Osteocyte (in vitro differentiated cells): ENCODE measurements around the gene PKHD1. TPM values are rescaled to one million over a fixed set of nuclear protein-coding genes. Genes with fewer than 3 reads are reported as not detected.

Source experiments
- DNase-seq: peaks from one replicate; pipeline ENCODE4 v3.0.0; 2021; ENCODE audit warnings: mixed read lengths; ENCODE audit not compliant: unreplicated experiment; ENCODE audit errors: extremely low spot score
- H3K27ac Mint-ChIP-seq: one replicate; pipeline ENCODE4 v1.8.0; 2021; ENCODE audit warnings: mild to moderate bottlenecking, mixed read lengths; ENCODE audit not compliant: unreplicated experiment
- H3K27me3 Mint-ChIP-seq: one replicate; pipeline ENCODE4 v1.8.0; 2021; ENCODE audit warnings: mixed read lengths; ENCODE audit not compliant: unreplicated experiment
- H3K36me3 Mint-ChIP-seq: one replicate; pipeline ENCODE4 v1.8.0; 2021; ENCODE audit warnings: mixed read lengths; ENCODE audit not compliant: unreplicated experiment
- H3K4me1 Mint-ChIP-seq: one replicate; pipeline ENCODE4 v1.8.0; 2021; ENCODE audit warnings: mixed read lengths; ENCODE audit not compliant: unreplicated experiment
- H3K4me3 Mint-ChIP-seq: one replicate; pipeline ENCODE4 v1.8.0; 2021; ENCODE audit warnings: mild to moderate bottlenecking, moderate library complexity, mixed read lengths; ENCODE audit not compliant: unreplicated experiment
- H3K9me3 Mint-ChIP-seq: one replicate; pipeline ENCODE4 v1.8.0; 2021; ENCODE audit warnings: mixed read lengths; ENCODE audit not compliant: unreplicated experiment
- total RNA-seq: library from RNA; stranded (reverse); gene quantifications from 2 replicates; pipeline ENCODE4 v1.2.1, GENCODE V29; 2021
- TF ChIP-seq, protein P1 (sequence below): fragments of 200-600 bp; sonication (generic); IDR thresholded peaks from 2 replicates; pipeline ENCODE4 v1.5.0; 2021; ENCODE audit warnings: antibody characterized with exemption, mild to moderate bottlenecking, moderate library complexity

Gene PKHD1
- total RNA-seq, 1 donor from 2014 or later: not detected

DNA sequence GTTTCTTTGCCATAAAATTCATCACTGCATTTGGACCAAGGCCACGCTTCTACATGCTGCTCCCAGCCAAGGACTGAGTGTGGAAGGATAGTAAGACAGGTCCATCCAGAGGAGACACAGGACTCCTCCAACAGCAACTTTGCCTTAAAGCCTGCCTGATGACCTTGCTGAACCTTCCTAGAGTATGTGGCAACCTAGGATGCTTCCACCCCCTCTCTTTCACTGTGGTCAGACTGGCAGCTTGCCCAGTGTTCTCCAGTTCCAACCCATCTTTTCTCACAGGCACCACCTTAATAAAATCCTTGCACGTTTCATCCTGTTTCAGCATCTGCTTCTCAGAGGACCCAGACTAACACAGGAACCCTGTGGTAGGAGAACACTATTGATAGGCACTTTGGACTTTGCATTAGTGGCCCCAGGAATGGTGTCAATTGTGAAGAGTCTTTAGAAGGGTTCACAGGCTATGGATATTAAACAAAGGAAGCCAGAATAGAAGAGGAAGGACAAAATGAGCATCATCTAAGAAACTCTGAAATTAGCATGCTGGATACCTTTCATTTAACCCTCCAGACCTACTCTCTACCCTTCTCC is 2.4 kb upstream of the PKHD1 start:
- TF ChIP-seq, protein P1, sequence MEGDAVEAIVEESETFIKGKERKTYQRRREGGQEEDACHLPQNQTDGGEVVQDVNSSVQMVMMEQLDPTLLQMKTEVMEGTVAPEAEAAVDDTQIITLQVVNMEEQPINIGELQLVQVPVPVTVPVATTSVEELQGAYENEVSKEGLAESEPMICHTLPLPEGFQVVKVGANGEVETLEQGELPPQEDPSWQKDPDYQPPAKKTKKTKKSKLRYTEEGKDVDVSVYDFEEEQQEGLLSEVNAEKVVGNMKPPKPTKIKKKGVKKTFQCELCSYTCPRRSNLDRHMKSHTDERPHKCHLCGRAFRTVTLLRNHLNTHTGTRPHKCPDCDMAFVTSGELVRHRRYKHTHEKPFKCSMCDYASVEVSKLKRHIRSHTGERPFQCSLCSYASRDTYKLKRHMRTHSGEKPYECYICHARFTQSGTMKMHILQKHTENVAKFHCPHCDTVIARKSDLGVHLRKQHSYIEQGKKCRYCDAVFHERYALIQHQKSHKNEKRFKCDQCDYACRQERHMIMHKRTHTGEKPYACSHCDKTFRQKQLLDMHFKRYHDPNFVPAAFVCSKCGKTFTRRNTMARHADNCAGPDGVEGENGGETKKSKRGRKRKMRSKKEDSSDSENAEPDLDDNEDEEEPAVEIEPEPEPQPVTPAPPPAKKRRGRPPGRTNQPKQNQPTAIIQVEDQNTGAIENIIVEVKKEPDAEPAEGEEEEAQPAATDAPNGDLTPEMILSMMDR: no peak
- Mint-ChIP-seq H3K27me3 (peaks cover 4% of the 10 kb centered on the region), H3K36me3 (no peaks in the 10 kb centered on the region), H3K27ac (no peak overlapping the region), H3K4me3 (no peak overlapping the region), H3K9me3 (no peaks in the 10 kb centered on the region), H3K4me1 (no peaks in the 10 kb centered on the region)
- DNase-seq: no peak

DNA sequence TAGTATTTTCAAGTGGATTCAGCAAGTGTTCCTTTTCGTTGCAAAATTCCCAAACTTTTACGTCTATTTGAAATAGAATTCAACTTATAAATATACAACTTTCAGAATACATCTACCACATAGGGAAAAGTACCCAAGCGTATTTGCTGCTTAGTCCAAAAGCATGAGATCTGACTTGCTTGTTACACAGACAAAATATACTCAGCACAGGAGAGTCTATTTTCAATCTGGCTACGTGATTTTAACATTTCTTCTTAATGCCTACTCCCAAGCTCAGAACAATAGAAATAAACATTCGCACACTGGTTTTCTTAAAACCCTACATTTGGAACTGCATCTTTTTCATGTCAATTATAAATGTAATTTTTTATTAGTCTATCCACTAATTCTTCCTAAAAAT is 672 bp downstream of the PKHD1 start:
- Mint-ChIP-seq H3K4me1 (no peaks in the 10 kb centered on the region), H3K27ac (no peak overlapping the region), H3K36me3 (no peaks in the 10 kb centered on the region), H3K4me3 (no peak overlapping the region), H3K27me3 (peaks cover 8% of the 10 kb centered on the region), H3K9me3 (no peaks in the 10 kb centered on the region)
- TF ChIP-seq, protein P1: no peak
- no peak for DNase-seq

DNA sequence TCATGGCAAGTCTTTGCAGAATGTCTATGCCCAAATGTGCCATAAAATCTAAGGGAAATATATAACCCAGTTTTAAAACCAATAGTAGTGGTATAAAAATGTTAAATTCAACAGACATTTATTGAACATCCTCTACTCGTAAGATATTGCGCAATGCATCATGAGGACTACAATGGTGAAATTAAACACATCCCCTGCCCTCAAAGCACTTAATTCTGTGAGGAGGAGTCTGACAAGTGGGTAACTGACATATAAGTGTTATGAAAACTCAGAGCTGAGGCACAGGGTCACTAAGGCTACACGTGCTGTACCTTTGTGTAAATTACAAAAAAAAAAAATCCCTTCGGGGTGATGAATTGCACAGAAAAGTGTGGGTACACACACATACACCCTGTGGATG is 6.2 kb downstream of the PKHD1 start:
- Mint-ChIP-seq H3K4me1 (no peaks in the 10 kb centered on the region), H3K27me3 (peaks cover 14% of the 10 kb centered on the region), H3K36me3 (no peaks in the 10 kb centered on the region), H3K27ac (no peak overlapping the region), H3K4me3 (no peak overlapping the region), H3K9me3 (no peaks in the 10 kb centered on the region)
- TF ChIP-seq, protein P1: no peak
- DNase-seq: no peak

DNA sequence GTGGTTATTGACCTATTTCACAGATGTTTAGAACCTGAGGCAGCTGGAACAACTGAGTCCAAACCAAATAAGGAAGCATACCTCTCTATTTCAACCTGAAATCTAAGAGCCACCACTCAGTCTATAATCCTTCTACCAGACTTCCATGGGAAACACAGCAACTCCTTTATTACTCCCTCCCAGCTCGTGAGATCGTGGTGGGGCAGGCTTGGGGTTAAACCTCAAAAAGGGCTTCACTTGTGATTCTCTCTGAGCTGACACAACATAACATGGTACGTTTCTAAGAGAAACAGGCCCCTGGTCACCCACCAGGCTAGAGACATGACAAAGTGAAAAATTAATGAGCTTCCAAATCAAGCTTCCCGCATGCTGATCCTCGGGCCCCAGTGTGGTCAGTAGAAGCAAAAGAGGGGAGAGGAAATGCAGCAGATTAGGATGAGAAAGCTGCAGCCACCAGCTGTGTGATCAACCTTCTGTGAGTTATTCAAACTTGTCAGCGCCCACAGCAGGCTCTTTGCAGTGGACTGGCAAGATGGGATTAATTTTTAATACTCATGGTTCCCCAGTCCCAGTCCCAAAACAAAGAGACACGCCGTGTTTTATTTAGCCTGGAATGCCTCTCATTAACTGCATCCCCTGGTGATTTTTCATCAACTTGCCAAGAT is 9.3 kb downstream of the PKHD1 start:
- Mint-ChIP-seq H3K27ac (no peak overlapping the region), H3K4me1 (no peaks in the 10 kb centered on the region), H3K4me3 (no peak overlapping the region), H3K36me3 (no peaks in the 10 kb centered on the region), H3K9me3 (no peaks in the 10 kb centered on the region), H3K27me3 (peaks cover 14% of the 10 kb centered on the region)
- DNase-seq: no peak
- TF ChIP-seq, protein P1: no peak

DNA sequence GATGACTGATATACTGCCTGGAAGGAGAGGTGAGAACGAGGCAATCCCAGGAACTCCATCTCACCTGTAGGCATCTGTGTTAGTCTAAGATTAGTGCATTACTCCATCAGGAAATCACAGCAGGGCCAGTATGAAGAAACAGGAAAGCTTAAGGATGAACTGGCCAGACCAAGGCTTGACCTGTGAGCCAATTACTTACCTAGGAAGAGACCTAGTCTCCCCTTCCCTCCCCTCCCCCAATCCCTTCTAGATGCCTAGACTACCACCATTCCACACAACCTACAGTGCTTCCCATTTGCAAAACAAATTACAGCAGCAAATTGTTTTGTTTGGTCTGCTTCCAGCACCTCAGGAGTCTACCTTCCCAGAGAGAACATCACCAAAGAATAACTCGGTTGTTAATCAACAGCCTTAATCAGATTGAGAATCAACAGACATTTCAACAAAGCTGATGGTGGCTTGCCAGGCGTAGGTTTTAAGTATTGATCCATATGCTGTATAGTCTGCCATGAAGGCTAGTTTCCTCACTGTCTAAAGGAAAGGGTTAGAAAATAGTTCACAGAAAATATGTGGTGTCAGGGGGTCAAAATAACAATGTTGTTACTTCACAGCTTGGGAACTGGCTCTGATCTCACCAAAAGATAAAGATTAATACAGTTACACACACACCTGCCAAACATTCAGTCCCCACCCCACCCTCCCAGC is 10.1 kb downstream of the PKHD1 start:
- Mint-ChIP-seq H3K4me1 (no peaks in the 10 kb centered on the region), H3K4me3 (no peak overlapping the region), H3K9me3 (no peaks in the 10 kb centered on the region), H3K27ac (no peak overlapping the region), H3K27me3 (peaks cover 17% of the 10 kb centered on the region), H3K36me3 (no peaks in the 10 kb centered on the region)
- TF ChIP-seq, protein P1: no peak
- no peak for DNase-seq
